ENCODE data around the gene THBD.
"Not testable (repeated sequence)": the region's sequence is repeated elsewhere in the genome, so short reads cannot be mapped to it uniquely, and the experiment has no call there.

Gene THBD

DNA sequence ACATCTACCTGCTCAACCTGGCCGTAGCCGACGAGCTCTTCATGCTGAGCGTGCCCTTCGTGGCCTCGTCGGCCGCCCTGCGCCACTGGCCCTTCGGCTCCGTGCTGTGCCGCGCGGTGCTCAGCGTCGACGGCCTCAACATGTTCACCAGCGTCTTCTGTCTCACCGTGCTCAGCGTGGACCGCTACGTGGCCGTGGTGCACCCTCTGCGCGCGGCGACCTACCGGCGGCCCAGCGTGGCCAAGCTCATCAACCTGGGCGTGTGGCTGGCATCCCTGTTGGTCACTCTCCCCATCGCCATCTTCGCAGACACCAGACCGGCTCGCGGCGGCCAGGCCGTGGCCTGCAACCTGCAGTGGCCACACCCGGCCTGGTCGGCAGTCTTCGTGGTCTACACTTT lies 13.7 kb downstream of the THBD start:
- DNase-seq (ENCODE audit: low spot score): no peak

DNA sequence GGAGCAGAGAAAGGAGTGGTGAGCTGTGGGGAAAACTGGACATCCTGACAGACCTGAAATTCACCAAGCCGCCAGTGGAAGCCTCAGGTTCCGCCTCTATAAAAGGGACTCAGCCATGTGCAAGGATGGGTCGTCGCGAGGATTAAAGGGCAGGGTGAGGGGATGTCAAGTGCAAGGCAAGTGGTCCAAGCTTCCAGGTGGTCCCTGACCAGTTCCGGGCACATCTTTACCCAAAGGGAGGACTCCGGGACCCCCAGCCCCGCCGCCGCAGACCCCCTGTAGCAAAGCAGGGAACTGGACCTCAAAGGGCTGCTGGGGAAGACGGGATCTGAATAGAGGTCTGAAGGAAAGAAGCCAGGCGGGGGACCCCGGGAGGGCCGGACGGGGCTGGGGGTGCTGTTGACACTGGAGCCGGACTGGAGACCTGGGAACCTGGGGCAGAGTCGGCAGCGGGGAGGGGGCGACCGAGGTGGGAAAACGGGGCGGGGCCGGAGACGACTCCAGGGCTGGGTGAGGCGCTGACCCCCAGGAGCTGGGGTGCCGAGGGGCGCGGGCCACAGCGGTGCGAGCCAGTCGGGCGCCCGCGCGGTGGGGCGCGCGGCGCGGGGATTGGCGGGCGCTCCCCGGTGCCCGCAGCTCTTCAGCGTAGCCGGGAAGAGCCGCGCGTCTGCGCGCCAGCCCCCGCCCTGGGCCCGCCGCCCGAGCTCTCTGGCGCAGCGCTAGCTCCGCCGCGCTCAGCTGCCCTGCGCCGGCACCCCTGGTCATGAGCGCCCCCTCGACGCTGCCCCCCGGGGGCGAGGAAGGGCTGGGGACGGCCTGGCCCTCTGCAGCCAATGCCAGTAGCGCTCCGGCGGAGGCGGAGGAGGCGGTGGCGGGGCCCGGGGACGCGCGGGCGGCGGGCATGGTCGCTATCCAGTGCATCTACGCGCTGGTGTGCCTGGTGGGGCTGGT lies 14.5 kb downstream of the THBD start, which contains the start of gene SSTR4:
Gene SSTR4, plus strand, starts transcription at position 592 of the 951 bp plus-strand sequence. Its CDS starts 172 bp downstream, at position 764.
- DNase-seq (ENCODE audit: low spot score): no peak

DNA sequence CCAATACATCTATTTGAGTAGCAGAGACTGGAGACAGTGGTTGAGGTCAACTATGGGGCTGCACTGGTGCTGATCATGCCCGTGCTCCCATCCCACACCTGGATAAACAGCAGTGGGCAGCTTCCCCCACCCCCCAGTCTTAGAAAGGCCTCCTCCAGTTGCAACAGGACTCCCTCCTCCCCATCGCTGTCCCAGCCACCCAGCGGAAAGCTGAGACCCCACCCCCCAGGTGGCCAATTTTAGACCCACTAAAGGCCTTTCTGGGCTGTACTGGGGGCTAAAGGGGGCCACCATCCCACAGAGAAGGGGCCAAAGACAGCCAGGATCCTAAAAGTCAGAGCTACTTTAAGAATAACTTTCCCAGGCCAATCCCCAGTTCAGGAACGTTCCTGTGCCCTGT lies 15.6 kb downstream of the THBD start:
- DNase-seq (ENCODE audit: low spot score): no peak

DNA sequence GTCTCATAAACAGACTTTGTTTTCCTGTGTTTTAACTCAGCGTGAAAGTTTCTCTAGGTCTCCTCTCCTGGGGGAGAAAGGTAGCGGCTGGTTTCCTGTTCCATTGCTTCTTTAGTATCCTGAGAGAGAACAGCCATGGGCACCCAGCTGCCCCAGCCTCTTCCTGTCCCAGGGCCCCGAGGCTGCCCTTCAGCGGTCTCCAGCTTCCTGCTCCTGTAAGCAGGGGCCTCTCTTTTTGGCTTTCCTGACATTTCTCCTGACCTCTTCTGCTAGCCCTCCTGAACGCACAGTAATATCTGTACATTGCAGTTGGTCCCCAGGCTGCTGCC lies 16.8 kb downstream of the THBD start:
- DNase-seq (ENCODE audit: low spot score): no peak

DNA sequence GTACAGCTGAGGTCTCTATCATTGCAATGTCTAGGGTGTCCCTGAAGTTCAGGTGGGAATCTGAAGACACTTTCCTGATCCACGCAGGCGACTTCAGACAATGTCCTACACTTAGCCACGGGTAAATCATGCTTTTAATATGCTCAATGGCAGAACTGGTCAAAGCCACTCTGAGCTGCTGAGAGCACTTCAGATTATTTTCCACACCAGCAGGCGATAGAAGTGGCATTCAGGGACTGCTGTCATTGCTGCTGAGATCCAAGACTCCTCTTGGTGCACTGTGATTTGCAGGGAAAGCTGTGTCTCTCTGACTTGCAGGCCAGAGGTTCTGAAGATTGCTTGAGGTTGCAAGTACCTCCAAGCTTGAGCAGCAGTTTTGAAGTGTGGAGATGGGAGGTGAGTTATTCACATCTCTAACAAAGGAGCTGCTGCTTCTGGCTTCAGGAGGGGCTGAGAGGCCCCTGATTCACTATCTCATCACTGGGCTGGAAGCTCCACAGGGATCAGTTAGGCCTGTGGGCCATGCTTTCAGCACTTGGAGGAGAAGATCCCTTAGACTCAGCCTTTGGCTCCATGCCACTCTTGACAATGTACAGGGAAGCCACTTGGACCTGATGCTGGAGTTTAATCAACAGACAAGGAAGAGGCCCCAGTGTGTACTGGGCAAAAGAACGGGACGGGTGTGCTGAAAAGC lies 17.3 kb downstream of the THBD start:
- DNase-seq (ENCODE audit: low spot score): no peak

DNA sequence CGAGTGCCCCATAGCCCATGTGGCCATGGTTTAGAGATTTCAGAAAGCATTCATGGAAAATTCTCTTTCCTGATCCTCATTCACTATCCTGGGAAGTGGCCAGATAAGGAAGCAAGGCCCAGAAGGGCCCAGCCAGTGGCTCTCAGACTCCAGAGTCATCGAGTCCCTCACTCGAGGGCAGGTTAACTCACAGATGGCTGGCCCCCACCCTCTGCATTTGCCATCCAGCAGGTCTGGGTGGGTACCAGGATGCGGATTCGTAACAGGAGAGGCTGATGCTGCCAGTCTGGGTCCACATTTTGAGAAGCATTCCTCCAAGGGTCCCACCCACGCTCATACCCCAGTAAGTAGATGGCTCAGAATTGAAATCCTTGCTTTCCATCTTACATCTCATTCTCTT lies 18.1 kb downstream of the THBD start:
- no peak for DNase-seq (ENCODE audit: low spot score)

DNA sequence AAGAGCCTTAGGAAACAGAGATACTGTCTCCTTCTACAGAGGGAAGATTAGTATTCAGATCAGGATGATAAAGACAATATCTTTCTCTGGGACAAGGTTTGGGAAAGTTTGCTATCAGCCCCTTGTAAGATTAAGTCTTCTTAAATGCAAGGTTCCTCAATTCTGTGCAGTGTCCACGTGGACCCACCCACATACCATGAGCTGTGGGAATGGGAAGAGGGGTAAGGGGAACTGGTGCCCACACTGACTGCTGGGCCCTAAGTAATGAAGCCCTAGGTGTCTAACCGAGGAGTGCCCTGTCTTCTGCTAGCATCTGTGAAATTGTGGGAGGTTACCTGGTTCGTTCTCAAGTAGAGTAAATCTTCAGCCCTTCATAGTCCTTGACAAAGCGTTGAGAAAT lies 20.1 kb downstream of the THBD start:
- DNase-seq (ENCODE audit: low spot score): no peak

DNA sequence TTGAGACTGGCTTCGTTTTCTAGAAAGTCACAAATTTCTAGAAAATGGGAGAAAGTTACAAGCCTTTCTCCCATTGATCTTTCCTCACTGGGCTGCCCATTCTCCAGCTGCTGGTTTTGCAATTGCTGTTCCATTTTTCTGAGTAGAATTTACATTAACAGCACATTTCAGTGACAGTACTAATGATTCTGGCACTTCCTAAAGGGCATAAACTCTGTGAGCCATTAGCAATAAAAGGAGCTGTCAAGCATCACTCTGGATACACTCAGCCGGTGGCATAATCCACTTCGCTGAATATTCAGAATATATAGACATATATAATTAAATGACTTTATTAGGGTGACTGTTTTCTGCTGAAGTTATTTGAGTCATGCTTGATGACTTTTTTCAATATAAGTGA lies 21.1 kb downstream of the THBD start:
- DNase-seq (ENCODE audit: low spot score): no peak

DNA sequence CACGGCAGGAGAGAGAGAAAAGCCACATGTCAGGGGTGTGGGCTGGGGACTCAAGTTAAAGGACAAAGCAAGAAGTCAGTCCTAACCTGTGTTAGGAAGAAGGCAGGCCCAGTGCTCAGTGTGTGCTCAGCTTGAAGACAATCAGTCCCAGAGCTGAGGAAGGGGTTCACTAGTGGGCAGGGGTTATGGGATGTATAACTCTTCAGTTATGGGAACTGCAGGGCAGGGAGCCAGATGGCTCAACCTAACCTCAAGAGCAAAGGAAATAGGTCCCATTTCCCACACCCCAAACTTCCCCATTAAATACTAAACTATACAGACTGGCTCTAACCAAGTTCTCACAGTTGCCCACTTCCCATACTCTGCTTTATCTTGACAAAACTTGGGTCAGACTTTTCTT lies 21.8 kb downstream of the THBD start:
- no peak for DNase-seq (ENCODE audit: low spot score)

DNA sequence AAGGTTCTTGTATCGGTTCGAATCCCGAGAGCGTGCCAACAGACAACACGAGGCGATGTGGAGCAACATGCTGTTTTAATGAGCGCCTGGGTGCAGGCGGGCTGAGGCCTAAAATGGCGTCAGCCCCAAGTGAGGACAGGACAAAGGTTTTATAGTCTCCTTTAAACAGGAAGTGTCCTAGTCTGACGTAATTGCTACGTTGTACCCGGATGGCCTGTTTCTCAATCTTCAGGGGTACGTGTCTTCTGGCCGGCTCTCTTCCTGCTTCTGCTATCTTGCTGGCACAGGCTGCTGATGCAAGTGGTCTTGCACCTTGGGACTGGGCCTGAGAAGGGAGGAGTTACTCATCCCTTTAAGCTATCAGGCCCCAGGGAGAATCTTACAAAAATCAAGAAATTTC lies 24.0 kb downstream of the THBD start:
- not testable (repeated sequence) for DNase-seq (ENCODE audit: low spot score)

DNA sequence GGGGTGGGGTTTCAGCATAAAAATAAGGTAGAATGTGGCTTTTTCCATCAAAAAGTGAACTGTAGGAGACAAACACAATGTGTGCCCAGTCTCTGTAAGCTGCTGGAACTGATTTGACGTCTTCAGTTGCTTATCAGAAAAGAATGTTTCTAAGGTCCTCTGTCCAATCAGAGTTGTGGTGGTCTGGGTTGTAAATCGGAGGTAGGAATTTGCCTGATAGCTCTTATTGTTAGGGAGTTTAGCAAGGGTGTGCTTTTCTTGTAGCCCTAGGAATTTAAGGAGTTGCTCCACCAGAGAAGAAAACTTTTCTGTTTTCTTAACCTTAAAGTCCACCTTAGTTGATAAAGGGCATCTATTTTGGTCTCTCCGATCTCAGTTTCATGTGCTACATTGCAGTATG lies 24.8 kb downstream of the THBD start:
- no peak for DNase-seq (ENCODE audit: low spot score)

DNA sequence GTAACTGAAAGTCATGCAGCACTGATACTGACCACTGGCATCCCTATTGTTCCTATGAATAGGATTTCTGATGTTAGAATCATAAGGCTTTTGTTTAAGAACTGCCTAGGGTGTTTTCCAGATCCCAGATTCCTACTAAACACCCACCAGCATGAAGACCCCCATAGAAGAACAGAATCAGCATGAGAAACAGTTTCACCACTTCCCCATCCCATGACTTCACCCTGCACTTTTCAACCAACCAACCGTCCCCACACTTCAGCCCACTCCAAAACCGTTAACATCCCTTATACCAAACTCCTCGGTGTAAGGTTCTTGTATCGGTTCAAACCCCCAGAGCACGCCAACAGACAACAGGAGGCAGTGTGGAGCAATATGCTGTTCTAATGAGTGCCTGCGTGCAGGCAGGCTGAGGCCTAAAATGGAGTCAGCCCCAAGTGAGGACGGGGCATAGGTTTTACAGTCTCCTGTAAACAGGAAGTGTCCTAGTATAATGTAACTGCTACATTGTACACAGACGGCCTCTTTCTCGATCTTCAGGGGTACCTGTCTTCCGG lies 25.8 kb downstream of the THBD start:
- no peak for DNase-seq (ENCODE audit: low spot score)

DNA sequence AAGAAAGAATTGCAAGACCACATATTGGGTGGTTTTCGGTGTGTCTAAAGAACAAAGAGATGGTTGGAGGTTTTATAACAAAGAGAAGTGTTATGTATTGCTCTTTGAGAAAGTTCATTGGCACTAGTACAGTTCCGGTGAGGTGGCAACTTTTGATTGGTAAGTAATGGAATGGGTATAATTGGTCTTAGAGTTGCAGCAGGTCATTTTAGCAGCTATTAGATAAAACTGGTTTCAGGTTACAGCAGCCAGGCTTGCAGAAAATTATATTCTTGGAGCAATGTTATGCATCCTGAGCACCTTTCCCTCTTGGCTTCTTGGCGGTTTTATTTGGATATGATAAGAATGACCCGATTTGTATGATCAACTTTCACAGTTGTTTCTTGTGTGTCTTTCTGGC lies 26.6 kb downstream of the THBD start:
- DNase-seq (ENCODE audit: low spot score): no peak

DNA sequence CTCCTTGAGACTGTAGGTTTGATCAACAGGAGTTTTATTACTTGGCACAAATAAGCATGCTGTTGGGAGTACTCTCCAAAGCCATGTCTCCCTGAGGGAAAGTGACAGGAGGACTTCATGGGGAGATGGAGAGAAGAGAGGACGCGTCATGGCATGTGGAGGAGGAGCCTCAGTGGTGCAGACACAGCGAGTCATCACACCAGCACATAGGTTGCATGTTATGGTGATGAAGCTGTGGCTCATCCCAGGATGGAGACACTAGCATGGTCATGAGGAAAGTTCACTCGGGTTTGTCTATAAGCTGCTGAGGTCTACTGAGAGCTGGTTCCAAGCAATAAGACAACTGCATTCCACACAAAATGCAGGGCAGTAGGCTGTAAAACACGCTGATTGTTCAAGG lies 27.5 kb downstream of the THBD start:
- no peak for DNase-seq (ENCODE audit: low spot score)

DNA sequence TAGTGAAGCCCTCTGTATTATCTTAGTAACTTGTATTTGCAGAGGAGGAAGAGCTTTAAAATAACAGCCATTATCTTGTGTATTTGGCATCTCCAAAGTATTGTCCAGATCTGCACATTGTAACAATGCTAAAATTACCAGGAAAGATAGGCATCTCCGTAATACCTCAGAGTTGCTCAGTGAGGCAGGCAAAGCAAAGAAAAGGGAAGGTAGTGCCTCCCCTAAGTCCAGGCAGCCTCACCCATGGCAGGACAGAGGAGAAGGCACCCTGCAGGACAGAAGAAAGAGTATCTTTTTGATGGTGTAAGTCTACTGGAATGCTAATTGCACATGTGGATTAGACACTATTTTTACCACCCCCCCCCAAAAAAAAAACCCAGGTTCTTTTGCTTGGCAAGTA lies 27.9 kb downstream of the THBD start:
- DNase-seq (ENCODE audit: low spot score): no peak

DNA sequence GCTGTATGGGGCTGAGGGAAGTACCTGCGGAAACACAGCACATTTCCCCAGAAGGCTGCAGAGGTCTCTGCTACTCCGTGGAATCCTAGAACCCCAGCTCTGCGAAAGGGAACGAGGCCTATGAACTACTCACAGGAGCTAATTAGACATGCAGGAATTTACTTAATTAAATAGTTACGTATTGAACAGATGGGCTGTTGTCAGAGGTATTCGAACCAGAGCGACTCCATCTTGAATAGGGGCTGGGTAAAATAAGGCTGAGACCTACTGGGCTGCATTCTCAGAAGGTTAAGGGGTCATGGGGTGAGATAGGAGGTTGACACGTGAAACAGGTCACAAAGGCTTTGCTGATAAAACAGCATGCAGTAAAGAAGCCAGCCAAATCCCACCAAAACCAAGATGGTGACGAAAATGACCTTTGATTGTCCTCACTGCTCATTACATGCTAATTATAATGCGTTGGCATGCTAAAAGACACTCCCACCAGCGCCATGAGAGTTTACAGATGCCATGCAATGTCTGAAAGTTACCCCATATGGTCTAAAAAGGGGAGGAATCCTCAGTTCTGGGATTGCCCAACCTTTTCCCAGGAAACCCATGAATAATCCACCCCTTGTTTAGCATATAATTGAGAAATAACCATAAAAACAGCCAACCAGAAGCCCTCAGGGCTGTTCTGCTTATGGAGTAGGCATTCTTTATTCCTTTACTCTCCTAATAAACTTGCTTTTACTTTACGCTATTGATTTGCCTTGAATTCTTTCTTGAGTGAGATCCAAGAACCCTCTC lies 29.0 kb downstream of the THBD start:
- DNase-seq (ENCODE audit: low spot score): no peak

DNA sequence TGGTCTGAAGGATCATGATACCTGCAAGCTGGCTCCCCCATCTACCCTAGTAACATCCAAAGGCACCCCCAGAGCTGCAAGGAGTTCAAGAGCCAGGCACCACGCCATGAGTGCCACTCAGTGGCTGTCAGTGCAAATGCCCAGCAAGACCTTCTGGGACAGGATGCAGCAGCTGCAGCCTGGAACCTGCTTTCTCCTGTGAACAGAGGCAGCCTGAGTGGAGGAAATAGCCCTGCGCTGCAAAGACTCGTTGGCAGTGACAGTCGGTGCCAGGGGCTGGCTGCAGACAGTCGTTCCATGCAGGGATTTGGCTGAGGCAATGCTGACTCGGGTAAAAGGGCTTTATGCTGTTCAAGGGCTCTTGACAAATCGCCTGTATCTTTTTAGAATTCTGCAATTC lies 30.1 kb downstream of the THBD start:
- no peak for DNase-seq (ENCODE audit: low spot score)

DNA sequence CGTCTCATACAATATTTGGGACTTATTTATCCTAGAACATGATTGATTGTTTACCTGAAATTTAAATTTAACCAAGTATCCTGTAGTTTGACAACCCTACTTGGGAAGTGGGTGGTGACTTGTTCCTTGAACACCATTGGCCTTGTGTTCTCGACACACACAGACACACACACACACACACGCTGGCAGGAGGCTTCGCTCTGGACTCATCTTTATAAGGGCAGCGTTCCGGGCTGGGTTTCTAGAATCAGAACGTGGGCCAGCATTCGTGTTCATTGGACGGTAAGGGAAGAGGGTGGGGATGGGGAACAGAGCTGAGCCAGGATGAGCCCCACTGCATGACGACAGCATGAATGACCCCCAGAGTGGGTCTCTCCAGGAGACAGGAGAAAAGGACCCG lies 30.5 kb downstream of the THBD start:
- DNase-seq (ENCODE audit: low spot score): no peak

DNA sequence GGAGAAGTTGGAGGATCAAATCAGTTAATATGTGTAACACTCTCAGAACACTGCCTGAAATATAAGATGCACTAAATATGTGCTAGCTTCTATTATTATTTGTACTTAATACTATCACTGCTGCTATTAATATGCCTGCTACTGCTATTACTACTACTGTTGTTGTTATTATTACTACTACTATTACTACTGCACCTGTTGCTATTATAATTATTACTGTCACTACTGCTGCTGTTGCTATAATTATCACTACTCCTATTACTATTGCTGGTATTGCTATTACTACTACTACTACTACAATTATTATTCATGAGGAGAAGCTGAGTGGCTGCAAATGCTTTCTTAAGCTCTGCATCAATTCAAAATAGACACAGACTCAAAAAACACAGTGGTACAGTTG lies 31.0 kb downstream of the THBD start:
- no peak for DNase-seq (ENCODE audit: low spot score)

DNA sequence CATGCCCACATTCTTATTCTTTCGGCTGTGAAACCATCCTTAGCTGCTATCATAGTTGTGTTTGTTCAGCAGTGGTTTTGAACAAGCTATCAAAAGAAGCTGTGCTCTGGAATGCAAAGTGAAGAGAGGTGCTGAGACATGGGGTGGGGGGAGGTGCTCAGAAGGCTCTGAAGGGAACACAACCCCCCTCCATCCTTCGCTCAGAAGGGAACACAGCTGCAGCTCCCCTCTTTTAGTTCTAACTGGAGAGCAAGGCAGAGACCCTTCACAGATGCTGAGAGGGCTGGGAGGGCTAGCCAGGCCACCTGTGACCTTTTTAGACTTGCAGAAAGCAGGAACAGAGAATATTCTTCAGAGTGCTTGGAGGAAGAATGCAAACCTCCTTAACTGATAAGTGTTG lies 32.0 kb downstream of the THBD start:
- DNase-seq (ENCODE audit: low spot score): no peak

DNA sequence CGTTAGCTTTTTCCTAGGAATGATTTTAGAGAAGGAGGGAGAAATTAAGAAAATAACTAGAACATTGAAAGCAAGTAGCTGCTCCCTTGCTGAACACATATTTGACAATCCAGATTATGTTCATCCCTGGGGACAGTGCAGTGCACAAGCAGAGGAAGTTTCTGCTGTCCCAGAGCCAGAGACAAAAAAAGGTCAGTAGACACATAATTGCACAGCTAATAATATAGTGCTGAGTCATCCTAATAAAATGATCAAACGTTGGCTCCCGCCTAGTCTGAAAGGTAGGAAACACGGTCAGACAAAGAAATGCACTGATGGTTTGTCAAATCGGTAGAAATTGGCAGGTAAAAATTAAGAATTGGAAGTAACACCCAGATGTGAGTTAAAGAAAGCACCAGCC lies 36.0 kb downstream of the THBD start:
- DNase-seq (ENCODE audit: low spot score): no peak

DNA sequence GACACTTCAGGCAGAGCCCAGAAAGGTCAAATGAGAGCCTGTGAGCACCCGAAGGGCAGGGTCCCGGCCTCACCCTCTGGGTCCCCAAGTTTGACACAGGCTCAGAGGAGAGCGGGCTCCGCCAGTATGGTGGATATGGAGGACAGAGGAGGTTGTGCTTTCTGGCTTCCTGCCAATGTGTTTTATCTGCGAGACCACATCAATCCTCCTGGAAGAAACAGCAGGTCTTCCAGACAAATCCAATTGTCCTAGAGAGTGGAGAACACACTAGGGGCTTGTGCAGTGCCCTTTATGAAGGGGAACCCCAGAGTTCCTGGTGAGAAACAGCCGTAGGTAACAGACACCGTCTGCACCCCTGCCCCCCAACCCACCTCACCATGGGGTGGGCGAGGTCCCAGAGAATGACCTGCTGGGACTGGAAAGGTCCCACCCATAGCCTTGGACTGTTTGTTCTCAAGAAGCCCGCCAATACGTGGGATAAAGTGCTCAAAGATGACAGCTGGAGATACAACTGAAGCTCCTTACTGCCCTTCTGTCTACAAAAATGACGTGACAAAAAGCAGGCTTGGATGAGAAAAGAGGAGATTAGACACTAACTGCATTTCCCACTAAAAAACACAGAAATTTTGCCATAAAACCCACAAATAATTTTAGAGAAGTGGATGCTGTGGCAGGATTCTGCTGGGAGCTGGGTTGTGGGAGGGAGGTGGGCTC lies 38.3 kb downstream of the THBD start:
- DNase-seq (ENCODE audit: low spot score): no peak
